ENCODE data around the gene SUSD1. TPM values are rescaled to one million over a fixed set of nuclear protein-coding genes. Genes with fewer than 3 reads are reported as not detected.

The SUSD1 gene
- polyA plus RNA-seq, 1 of the 3 experiments (the other 2 are of a cell fraction) = 8.2 TPM

DNA sequence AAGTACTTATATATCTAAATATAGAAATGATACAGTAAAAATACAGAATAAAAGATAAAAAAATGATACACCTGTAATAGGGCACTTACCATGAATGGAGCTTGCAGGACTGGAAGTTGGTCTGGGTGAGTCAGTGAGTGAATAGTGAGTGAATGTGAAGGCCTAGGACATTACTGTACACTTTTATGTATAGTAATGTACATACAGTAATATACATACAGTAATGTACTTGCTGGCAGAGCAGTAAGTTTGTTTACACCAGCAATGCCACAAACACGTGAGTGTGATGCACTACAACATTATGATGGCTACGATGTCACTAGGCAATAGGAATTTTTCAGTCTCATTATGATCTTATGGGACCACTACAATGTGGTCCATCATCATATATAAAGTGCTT lies 34.2 kb downstream of the SUSD1 start:
- TF ChIP-seq RFX5 (IDR thresholded peaks at IDR 0.05; ENCODE audit: low read length) (no peak), RXRA (IDR thresholded peaks at IDR 0.05; ENCODE audit: borderline replicate concordance, low read depth) (no peak), FOXM1 (IDR thresholded peaks at IDR 0.05; ENCODE audit: low read depth) (no peak), POLR2AphosphoS5 (IDR thresholded peaks at IDR 0.05; ENCODE audit: low read depth, low read length) (no peak), EP300 (IDR thresholded peaks at IDR 0.05; ENCODE audit: borderline replicate concordance in 1 of 2, low read depth in 1 of 2, low read length in 1 of 2) (no peak), ELF1 (IDR thresholded peaks at IDR 0.05) (no peak), USF2 (IDR thresholded peaks at IDR 0.05; ENCODE audit: borderline replicate concordance, low read depth, low read length) (no peak), TEAD4 (IDR thresholded peaks at IDR 0.05; ENCODE audit: borderline replicate concordance, insufficient read depth) (no peak), GABPA (IDR thresholded peaks at IDR 0.05; ENCODE audit: low read depth) (no peak), GATA2 (CRISPR knock-in tag; IDR thresholded peaks at IDR 0.05) (no peak), RCOR1 (IDR thresholded peaks at IDR 0.05; ENCODE audit: low read length) (no peak), NRF1 (IDR thresholded peaks at IDR 0.05; ENCODE audit: low read depth, low read length) (no peak), SMC3 (IDR thresholded peaks at IDR 0.05; ENCODE audit: low read depth, low read length) (no peak)
- TF ChIP-seq, protein P1, sequence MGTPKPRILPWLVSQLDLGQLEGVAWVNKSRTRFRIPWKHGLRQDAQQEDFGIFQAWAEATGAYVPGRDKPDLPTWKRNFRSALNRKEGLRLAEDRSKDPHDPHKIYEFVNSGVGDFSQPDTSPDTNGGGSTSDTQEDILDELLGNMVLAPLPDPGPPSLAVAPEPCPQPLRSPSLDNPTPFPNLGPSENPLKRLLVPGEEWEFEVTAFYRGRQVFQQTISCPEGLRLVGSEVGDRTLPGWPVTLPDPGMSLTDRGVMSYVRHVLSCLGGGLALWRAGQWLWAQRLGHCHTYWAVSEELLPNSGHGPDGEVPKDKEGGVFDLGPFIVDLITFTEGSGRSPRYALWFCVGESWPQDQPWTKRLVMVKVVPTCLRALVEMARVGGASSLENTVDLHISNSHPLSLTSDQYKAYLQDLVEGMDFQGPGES (IDR thresholded peaks at IDR 0.05; ENCODE audit: low read depth, low read length) = no peak
- no peak overlapping the region for H3K4me2 ChIP-seq
- H3K36me3 ChIP-seq (replicated peaks in 1 of 2; ENCODE audit: control insufficient read depth in 1 of 2, insufficient read depth in 2 of 2, low read length in 1 of 2) = no peaks in the 10 kb centered on the region
- ChIA-PET CTCF (no interaction called here), POLR2A (no interaction called here)
- no peaks in the 10 kb centered on the region for H3K27me3 ChIP-seq (ENCODE audit: insufficient read depth)
- H3K9me2 ChIP-seq = no peaks in the 10 kb centered on the region
- H3K27ac ChIP-seq (ENCODE audit: low read depth in 2 of 2, low read length in 1 of 2) = no peak overlapping the region
- peaks cover 10% of the 10 kb centered on the region for H3F3A ChIP-seq (replicated peaks; ENCODE audit: insufficient read depth)
- H3K9ac ChIP-seq = no peak overlapping the region
- no peaks in the 10 kb centered on the region; a peak in 1 of 4 replicates for H3K4me1 ChIP-seq (ENCODE audit: control insufficient read depth in 1 of 2, insufficient read depth in 2 of 2, low read depth in 1 of 2, low read length in 1 of 2)
- no peak overlapping the region for H2AFZ ChIP-seq (ENCODE audit: low read depth)
- DNase-seq = no peak
- no peaks in the 10 kb centered on the region for H3K79me2 ChIP-seq (ENCODE audit: insufficient read depth)
- H3K4me3 ChIP-seq (ENCODE audit: low read depth in 2 of 2, low read length in 1 of 2) = no peak overlapping the region
- 71% methylated on average over 2 of the region's 2 CpGs for WGBS (ENCODE audit: low lambda C conversion rate)
- no peaks in the 10 kb centered on the region for H3K9me3 ChIP-seq
- no peaks in the 10 kb centered on the region for H4K20me1 ChIP-seq (ENCODE audit: insufficient read depth)

GRCh38 chr9:112137066-112137465 lies 38.0 kb downstream of the SUSD1 start:
- ChIA-PET POLR2A (no interaction called here), CTCF (interaction anchor here (1.7 kb wide), 1 partner anchor 17 kb away, joined by 8 read pairs; no protein-coding TSS in a partner anchor)
- WGBS (ENCODE audit: low lambda C conversion rate) = 94% methylated on average over 3 of the region's 3 CpGs
- no peak for TF ChIP-seq CTCF (IDR thresholded peaks at IDR 0.05)
- TF ChIP-seq RAD21 (IDR thresholded peaks at IDR 0.05; ENCODE audit: low read length) = no peak
- TF ChIP-seq, protein P2, sequence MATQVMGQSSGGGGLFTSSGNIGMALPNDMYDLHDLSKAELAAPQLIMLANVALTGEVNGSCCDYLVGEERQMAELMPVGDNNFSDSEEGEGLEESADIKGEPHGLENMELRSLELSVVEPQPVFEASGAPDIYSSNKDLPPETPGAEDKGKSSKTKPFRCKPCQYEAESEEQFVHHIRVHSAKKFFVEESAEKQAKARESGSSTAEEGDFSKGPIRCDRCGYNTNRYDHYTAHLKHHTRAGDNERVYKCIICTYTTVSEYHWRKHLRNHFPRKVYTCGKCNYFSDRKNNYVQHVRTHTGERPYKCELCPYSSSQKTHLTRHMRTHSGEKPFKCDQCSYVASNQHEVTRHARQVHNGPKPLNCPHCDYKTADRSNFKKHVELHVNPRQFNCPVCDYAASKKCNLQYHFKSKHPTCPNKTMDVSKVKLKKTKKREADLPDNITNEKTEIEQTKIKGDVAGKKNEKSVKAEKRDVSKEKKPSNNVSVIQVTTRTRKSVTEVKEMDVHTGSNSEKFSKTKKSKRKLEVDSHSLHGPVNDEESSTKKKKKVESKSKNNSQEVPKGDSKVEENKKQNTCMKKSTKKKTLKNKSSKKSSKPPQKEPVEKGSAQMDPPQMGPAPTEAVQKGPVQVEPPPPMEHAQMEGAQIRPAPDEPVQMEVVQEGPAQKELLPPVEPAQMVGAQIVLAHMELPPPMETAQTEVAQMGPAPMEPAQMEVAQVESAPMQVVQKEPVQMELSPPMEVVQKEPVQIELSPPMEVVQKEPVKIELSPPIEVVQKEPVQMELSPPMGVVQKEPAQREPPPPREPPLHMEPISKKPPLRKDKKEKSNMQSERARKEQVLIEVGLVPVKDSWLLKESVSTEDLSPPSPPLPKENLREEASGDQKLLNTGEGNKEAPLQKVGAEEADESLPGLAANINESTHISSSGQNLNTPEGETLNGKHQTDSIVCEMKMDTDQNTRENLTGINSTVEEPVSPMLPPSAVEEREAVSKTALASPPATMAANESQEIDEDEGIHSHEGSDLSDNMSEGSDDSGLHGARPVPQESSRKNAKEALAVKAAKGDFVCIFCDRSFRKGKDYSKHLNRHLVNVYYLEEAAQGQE (IDR thresholded peaks at IDR 0.05; ENCODE audit: low read depth, low read length) = no peak
- TF ChIP-seq FOXJ3 (CRISPR knock-in tag; IDR thresholded peaks at IDR 0.05) = no peak
- TF ChIP-seq EP300 (IDR thresholded peaks at IDR 0.05; ENCODE audit: borderline replicate concordance in 1 of 2, low read depth in 1 of 2, low read length in 1 of 2) = no peak
- TF ChIP-seq GABPA (IDR thresholded peaks at IDR 0.05; ENCODE audit: low read depth) = no peak
- TF ChIP-seq MXI1 (IDR thresholded peaks at IDR 0.05; ENCODE audit: low read depth, low read length) = no peak
- TF ChIP-seq RXRA (IDR thresholded peaks at IDR 0.05; ENCODE audit: borderline replicate concordance, low read depth) = no peak

More at GRCh38 chr9:112137066-112137465, 38.0 kb downstream of the SUSD1 start:
- Histone ChIP-seq H3K36me3 (replicated peaks in 1 of 2; ENCODE audit: control insufficient read depth in 1 of 2, insufficient read depth in 2 of 2, low read length in 1 of 2) (no peaks in the 10 kb centered on the region), H3K9me3 (no peaks in the 10 kb centered on the region), H3K4me1 (ENCODE audit: control insufficient read depth in 1 of 2, insufficient read depth in 2 of 2, low read depth in 1 of 2, low read length in 1 of 2) (no peaks in the 10 kb centered on the region), H3F3A (replicated peaks; ENCODE audit: insufficient read depth) (peaks cover 7% of the 10 kb centered on the region), H2AFZ (ENCODE audit: low read depth) (no peak overlapping the region), H3K79me2 (ENCODE audit: insufficient read depth) (no peaks in the 10 kb centered on the region), H4K20me1 (ENCODE audit: insufficient read depth) (no peaks in the 10 kb centered on the region), H3K9me2 (no peaks in the 10 kb centered on the region), H3K4me3 (ENCODE audit: low read depth in 2 of 2, low read length in 1 of 2) (no peak overlapping the region), H3K27ac (ENCODE audit: low read depth in 2 of 2, low read length in 1 of 2) (no peak overlapping the region), H3K4me2 (no peak overlapping the region), H3K9ac (no peak overlapping the region), H3K27me3 (ENCODE audit: insufficient read depth) (no peaks in the 10 kb centered on the region)
- DNase-seq = no peak

All from SK-N-SH (cell line).